GM12875 (cell line): Measurements from ENCODE around the gene IMPG1.
A peak's percentile ranks its signal among the peaks of the same experiment; 100 is the strongest.

ENCODE experiments used
- H3K4me3 ChIP-seq: one replicate; pipeline ENCODE4 v1.5.1; 2011; ENCODE audit warnings: low read depth, low read length, control low read depth
- CTCF ChIP-seq: IDR thresholded peaks from 2 replicates; pipeline ENCODE4 v1.5.1; 2011; ENCODE audit warnings: low read depth, mild to moderate bottlenecking, control low read depth, inconsistent platforms, low read length, moderate library complexity, borderline replicate concordance; ENCODE audit not compliant: insufficient read depth

The IMPG1 gene

GRCh38 chr6:75893776-75894152 is 178.7 kb downstream of the IMPG1 start:
- TF ChIP-seq CTCF: no peak
- H3K4me3 ChIP-seq: no peak overlapping the region

DNA sequence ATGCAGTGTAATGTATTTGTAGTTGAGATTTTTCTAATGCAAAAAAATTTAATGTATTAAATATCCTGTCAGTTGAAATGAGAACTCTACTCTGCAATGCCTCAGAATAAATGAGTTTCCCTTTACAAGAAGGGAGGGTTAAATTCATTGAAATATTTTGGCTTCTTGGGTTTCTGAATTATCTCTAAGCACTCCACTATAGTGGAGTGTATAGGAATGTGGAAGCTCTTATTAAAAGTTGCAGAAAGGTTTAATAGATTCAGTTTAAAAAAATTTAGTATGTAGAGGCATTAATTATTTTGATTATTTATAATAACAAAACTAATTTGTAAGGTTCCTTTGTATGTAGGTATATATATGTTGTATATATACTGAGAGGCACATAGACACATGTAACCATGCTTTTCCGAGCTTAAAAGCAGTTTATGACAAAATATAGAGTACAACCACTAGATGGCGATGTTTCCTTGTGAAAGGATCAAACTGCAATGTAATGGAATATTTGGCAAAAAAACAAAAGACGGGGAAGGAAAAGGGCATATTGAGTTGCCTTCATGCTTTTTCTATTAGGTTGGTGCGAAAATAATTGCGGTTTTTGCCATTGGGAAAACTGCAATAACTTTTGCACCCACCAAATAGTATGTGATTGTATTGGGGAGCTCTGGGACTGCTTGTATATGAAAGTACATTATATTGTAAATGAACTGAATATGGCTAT is 179.2 kb downstream of the IMPG1 start:
- no peak overlapping the region for H3K4me3 ChIP-seq
- peak; percentile 41; the same call in 1 of the 2 replicates for TF ChIP-seq CTCF

DNA sequence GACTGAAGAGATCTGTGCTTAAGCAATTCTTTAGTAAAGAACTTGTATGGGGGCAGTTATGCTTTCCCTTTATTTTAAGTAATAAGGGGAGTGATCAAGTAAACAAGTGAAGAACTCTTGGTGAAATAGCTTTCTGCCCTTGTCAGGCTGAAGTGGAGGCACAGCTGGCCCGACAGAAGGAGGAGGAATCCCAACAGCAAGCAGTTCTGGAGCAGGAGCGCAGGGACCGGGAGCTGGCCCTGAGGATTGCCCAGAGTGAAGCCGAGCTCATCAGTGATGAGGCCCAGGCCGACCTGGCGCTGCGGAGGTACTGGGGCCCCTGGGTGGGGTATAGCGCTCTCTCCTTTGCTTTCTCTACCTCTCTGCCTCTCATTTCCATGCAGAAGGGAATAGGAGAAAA is 180.1 kb downstream of the IMPG1 start:
- H3K4me3 ChIP-seq: no peak overlapping the region
- no peak for TF ChIP-seq CTCF

DNA sequence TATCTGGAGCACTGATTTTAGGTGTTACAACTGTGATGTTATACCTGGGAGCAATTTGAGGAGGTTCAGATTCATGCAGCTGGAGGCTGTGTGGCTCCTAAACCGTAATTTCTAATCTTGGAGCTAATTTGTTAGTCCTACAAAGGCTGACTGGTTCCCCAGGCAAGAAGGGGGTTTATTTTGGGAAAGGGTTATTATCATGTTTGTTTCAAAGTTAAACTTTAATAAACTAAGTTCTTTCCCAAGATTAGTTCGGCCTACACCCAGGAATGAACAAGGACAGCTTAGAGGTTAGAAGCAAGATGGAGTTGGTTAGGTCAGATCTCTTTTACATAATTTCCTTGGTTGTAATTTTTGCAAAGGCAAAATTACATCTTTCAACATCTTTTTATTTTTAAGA is 187.6 kb downstream of the IMPG1 start:
- TF ChIP-seq CTCF: no peak
- no peak overlapping the region for H3K4me3 ChIP-seq

DNA sequence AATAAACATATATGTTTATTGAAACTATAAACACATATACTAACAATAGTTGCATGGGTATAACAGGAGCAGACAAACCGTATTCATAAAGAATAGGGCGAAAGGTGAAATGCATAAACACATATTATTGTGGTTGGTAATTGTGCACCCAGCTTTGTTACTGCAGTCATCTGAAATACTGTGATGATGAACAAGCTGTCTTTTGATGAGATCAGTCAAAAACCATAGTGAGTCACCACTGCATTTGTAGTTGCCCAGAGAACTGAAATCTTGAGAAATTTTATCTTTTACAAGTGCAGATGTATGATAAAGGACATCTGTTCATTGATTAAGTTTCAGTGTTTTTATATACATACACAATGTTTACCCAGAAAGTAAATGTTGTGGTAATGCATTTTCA is 189.7 kb downstream of the IMPG1 start:
- no peak overlapping the region for H3K4me3 ChIP-seq
- TF ChIP-seq CTCF: no peak

DNA sequence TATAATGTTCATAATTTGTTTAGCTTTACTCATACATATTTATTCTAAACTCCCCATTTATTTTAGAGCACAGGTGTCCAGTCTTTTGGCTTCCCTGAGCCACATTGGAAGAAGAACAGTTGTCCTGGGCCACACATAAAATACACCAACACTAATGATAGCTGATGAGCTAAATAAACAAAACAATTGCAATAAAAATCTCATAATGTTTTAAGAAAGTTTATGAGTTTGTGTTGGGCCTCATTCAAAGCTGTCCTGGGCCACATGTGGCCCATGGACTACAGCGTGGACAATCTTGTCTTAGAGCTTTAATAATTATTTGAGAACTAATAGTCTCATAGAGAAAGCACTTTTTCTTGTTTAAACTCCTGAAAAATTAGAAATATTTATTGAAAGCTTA is 192.2 kb downstream of the IMPG1 start:
- H3K4me3 ChIP-seq: no peak overlapping the region
- no peak for TF ChIP-seq CTCF

- no peak overlapping the region for H3K4me3 ChIP-seq
- no peak for TF ChIP-seq CTCF
Observed at GRCh38 chr6:75876152-75876551, 196.3 kb downstream of the IMPG1 start.
